Kidney epithelial cell (primary cell): Measurements from ENCODE around the gene GGN. TPM values are rescaled to one million over a fixed set of nuclear protein-coding genes. Genes with fewer than 3 reads are reported as not detected.

Experiments
- DNase-seq: peaks from one replicate; pipeline ENCODE4 v3.0.0-alpha.2; 2010; ENCODE audit warnings: low read depth
- H3K27me3 ChIP-seq: 2 replicates; pipeline ENCODE4 v1.6.0; 2011; ENCODE audit warnings: low read length; ENCODE audit not compliant: control insufficient read depth, insufficient read depth
- H3K36me3 ChIP-seq: 2 replicates; pipeline ENCODE4 v1.5.1; 2011; ENCODE audit warnings: low read length; ENCODE audit not compliant: control insufficient read depth, insufficient read depth
- H3K4me3 ChIP-seq: 2 replicates; pipeline ENCODE4 v1.5.1; 2011; ENCODE audit warnings: low read depth, mild to moderate bottlenecking, control low read depth, low read length
- total RNA-seq: library from RNA; depleted of rRNA; stranded (reverse); fragments of >200 nt; gene quantifications from 2 replicates; pipeline ENCODE4 v1.2.3, GENCODE V29; 2015
- TF ChIP-seq, protein P1 (sequence below): IDR thresholded peaks from 2 replicates; pipeline ENCODE4 v1.5.1; 2011; ENCODE audit warnings: mild to moderate bottlenecking, moderate library complexity, low read length, control low read depth, inconsistent platforms; ENCODE audit not compliant: insufficient read depth, poor library complexity, severe bottlenecking

Gene GGN
- total RNA-seq, 1 donor from 2014 or later = 1.4 TPM

DNA sequence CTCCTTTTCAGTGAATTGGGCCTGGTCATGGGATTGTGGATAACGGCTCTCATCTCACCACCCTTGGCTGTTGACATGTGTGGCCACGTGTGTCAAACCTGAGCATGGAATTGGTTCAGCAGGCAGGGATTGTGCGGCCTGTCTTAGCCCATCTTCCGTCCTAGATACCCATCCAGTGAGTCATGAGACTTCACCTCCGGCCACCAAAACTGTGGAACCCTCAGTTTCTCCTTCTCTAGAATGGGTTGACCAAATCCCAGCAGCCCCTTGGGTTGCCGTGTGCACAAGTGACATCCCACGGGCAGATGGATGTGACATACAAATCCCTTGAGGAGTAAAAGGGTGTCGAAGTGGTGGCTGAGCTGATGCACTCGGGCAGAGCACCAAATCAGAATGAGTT, 6.7 kb downstream of the GGN start:
- TF ChIP-seq, protein P1, sequence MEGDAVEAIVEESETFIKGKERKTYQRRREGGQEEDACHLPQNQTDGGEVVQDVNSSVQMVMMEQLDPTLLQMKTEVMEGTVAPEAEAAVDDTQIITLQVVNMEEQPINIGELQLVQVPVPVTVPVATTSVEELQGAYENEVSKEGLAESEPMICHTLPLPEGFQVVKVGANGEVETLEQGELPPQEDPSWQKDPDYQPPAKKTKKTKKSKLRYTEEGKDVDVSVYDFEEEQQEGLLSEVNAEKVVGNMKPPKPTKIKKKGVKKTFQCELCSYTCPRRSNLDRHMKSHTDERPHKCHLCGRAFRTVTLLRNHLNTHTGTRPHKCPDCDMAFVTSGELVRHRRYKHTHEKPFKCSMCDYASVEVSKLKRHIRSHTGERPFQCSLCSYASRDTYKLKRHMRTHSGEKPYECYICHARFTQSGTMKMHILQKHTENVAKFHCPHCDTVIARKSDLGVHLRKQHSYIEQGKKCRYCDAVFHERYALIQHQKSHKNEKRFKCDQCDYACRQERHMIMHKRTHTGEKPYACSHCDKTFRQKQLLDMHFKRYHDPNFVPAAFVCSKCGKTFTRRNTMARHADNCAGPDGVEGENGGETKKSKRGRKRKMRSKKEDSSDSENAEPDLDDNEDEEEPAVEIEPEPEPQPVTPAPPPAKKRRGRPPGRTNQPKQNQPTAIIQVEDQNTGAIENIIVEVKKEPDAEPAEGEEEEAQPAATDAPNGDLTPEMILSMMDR = no peak
- Histone ChIP-seq H3K27me3 (peaks cover 3% of the 10 kb centered on the region), H3K4me3 (no peak overlapping the region), H3K36me3 (peaks cover 8% of the 10 kb centered on the region)
- DNase-seq = no peak

DNA sequence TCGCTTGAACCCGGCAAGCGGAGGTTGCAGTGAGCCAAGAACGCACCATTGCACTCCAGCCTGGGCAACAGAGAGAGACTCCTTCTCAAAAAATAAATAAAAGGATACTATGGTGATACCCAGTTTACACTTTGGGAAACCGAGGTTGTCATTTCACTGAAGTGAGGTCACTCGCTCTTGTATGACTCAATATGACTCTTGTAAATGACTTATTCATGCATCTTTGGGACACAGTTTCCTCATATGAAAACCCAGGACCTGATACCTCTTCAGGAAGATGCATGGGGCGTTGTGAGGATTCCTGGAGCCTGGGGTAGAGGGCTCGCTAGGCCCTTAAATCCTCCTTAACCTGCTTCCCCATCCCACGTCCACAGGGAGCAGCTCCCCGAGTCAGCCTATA, 9.0 kb downstream of the GGN start:
- TF ChIP-seq, protein P1 = no peak
- Histone ChIP-seq H3K36me3 (peaks cover 8% of the 10 kb centered on the region), H3K27me3 (no peaks in the 10 kb centered on the region), H3K4me3 (no peak overlapping the region)
- DNase-seq = no peak

DNA sequence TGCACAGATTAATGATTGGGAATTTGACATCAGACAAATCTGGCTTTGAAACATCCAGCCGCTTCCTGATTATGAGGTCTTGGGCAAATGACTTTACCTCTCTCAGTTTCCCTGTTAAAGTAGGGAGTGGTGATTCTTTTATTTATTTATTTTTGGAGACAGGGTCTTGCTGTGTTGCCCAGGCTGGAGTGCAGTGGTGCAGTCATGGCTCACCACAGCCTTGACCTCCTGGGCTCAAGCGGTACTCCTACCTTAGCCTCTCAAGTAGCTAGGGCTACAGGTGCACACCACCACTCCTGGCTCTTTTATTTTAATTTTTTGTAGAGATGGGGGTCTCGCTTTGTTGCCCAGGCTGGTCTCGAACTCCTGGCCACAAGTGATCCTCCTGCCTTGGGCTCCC, 10.8 kb downstream of the GGN start:
- TF ChIP-seq, protein P1 = no peak
- H3K4me3 ChIP-seq = no peak overlapping the region
- H3K27me3 ChIP-seq = no peaks in the 10 kb centered on the region
- DNase-seq = no peak
- peaks cover 6% of the 10 kb centered on the region for H3K36me3 ChIP-seq

DNA sequence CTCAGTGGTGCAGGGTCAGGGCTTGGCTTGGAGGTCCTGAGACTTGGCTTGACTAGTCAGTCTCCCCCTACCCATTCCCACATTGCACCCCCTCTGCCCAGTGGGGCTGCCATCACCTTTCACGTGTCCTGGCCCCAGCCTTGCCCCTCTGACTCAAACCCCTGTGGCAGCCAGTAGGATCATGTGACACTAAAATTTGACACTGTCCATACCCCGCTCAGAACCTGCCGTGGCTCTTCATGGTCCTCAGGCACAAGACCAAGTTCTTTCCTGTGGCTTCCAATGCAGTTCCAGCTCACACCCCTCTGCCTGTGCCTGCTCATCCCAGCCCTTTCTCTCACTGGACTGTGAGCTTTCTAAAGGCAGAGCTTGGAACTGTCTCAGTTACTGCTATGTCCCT, 11.3 kb downstream of the GGN start:
- H3K27me3 ChIP-seq = no peaks in the 10 kb centered on the region
- peaks cover 6% of the 10 kb centered on the region for H3K36me3 ChIP-seq
- TF ChIP-seq, protein P1 = no peak
- no peak for DNase-seq
- H3K4me3 ChIP-seq = no peak overlapping the region

DNA sequence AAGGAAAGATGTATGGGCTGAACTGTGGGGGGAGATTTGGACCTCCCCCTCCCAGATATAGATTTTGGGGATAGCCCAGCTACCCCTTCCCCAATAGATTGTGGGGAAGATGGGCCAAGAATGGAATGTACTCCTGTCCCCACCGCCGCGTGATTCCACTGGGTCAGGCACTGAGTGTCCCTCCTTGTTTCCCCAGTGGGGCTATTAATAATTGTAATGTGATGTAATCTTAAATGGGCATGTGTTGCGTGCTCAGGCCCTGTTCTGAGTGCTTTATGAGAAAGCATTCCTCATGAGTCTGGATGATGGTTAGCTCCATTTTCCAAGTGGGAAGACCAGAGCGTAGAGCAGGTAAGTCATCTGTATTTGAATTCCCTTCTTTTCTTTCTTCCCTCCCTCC, 12.1 kb downstream of the GGN start:
- TF ChIP-seq, protein P1 = no peak
- Histone ChIP-seq H3K4me3 (peak overlapping the region; percentile 94), H3K27me3 (no peaks in the 10 kb centered on the region), H3K36me3 (peaks cover 4% of the 10 kb centered on the region)
- DNase-seq = no peak

DNA sequence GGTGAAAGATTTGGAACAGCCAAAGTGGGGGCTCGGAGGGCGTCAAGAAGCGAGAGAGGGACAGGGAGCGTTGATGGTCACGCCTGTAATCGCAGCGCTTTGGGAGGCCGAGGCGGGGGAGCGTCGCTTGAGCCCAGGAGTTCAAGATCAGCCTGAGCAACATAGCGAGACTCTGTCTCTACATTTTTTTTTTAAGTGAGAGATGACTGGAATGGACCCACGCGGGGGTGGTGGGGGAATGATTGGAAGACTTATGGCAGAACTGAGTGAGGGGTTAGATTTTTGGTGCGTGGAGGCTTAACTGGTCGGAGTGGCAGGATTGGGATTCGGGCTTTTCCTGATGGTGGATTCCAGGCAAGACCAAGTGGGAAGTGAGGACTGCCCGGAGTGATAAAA, 12.7 kb downstream of the GGN start:
- DNase-seq = no peak
- Histone ChIP-seq H3K36me3 (peaks cover 4% of the 10 kb centered on the region), H3K4me3 (peak overlapping the region; percentile 94), H3K27me3 (no peaks in the 10 kb centered on the region)
- TF ChIP-seq, protein P1 = no peak
